ENCODE measurements around the gene PLA2G3. TPM values are rescaled to one million over a fixed set of nuclear protein-coding genes. Genes with fewer than 3 reads are reported as not detected.
"Not testable (repeated sequence)": the region's sequence is repeated elsewhere in the genome, so short reads cannot be mapped to it uniquely, and the experiment has no call there.

Gene PLA2G3
- total RNA-seq, 3 donors from 2014 or later = 0.22 TPM; not detected in 2

- intact Hi-C loops (cut with DNase I, micrococcal nuclease) = no loop called here
- Histone ChIP-seq H3K4me1 (ENCODE audit: low read depth) (peaks cover 6% of the 10 kb centered on the region), H3K4me3 (no peak overlapping the region), H3K9me3 (no peaks in the 10 kb centered on the region), H3K36me3 (ENCODE audit: low read depth) (no peaks in the 10 kb centered on the region)
- DNase-seq (no peak), ATAC-seq (no peak)
- no peak for TF ChIP-seq CTCF (IDR thresholded peaks at IDR 0.05)
Observed at GRCh38 chr22:31099386-31099785, 40.9 kb downstream of the PLA2G3 start.

GRCh38 chr22:31098632-31099110 is 41.6 kb downstream of the PLA2G3 start:
- Histone ChIP-seq H3K9me3 (no peaks in the 10 kb centered on the region), H3K4me3 (no peak overlapping the region), H3K36me3 (ENCODE audit: low read depth) (no peaks in the 10 kb centered on the region), H3K4me1 (ENCODE audit: low read depth) (peaks cover 6% of the 10 kb centered on the region)
- intact Hi-C loops (cut with DNase I, micrococcal nuclease) = no loop called here
- ATAC-seq (peak; percentile 69), DNase-seq (peak; percentile 62 to 75 (median 70))
- TF ChIP-seq CTCF (IDR thresholded peaks at IDR 0.05) = no peak

- intact Hi-C loops (cut with DNase I, micrococcal nuclease) = no loop called here
- Histone ChIP-seq H3K4me1 (ENCODE audit: low read depth) (peaks cover 6% of the 10 kb centered on the region), H3K4me3 (no peak overlapping the region), H3K9me3 (no peaks in the 10 kb centered on the region), H3K36me3 (ENCODE audit: low read depth) (no peaks in the 10 kb centered on the region)
- no peak for DNase-seq
- ATAC-seq = no peak
- TF ChIP-seq CTCF (IDR thresholded peaks at IDR 0.05) = no peak
Observed at GRCh38 chr22:31097941-31098631, 42.2 kb downstream of the PLA2G3 start.

GRCh38 chr22:31097539-31097938 is 42.8 kb downstream of the PLA2G3 start:
- H3K36me3 ChIP-seq (ENCODE audit: low read depth); H3K4me3 ChIP-seq; ATAC-seq; intact Hi-C loops (cut with DNase I, micrococcal nuclease); H3K9me3 ChIP-seq; DNase-seq; H3K4me1 ChIP-seq (ENCODE audit: low read depth): not testable (repeated sequence)

- intact Hi-C loops (cut with DNase I, micrococcal nuclease) = no loop called here
- Histone ChIP-seq H3K4me3 (no peak overlapping the region), H3K4me1 (ENCODE audit: low read depth) (peaks cover 6% of the 10 kb centered on the region), H3K36me3 (ENCODE audit: low read depth) (no peaks in the 10 kb centered on the region), H3K9me3 (no peaks in the 10 kb centered on the region)
- DNase-seq (peak in 1 of 3 donors; percentile 48), ATAC-seq (no peak)
- TF ChIP-seq CTCF (IDR thresholded peaks at IDR 0.05) = no peak
Observed at GRCh38 chr22:31096657-31097279, 43.5 kb downstream of the PLA2G3 start.

- intact Hi-C loops (cut with DNase I, micrococcal nuclease) = no loop called here
- DNase-seq = no peak
- TF ChIP-seq CTCF (IDR thresholded peaks at IDR 0.05) = no peak
- Histone ChIP-seq H3K9me3 (no peaks in the 10 kb centered on the region), H3K4me1 (ENCODE audit: low read depth) (peaks cover 6% of the 10 kb centered on the region), H3K4me3 (no peak overlapping the region), H3K36me3 (ENCODE audit: low read depth) (no peaks in the 10 kb centered on the region)
- no peak for ATAC-seq
Observed at GRCh38 chr22:31095637-31096249, 44.6 kb downstream of the PLA2G3 start.
